B cell (primary cell): Measurements from ENCODE around the gene FOXQ1. TPM values are rescaled to one million over a fixed set of nuclear protein-coding genes. Genes with fewer than 3 reads are reported as not detected.

Experiments
- ATAC-seq: fragments of 200-7000 bp; cut with Tn5 transposase; one replicate; pipeline ENCODE4 v1.10.0; 2021; ENCODE audit warnings: low read depth, mild to moderate bottlenecking, moderate number of reproducible peaks, moderate library complexity
- CTCF ChIA-PET: fragments of 350-600 bp; sonication (Branson Sonifier 250); formaldehyde crosslinking; loops from one replicate; lab custom pipeline; 2021; ENCODE audit warnings: antibody characterized with exemption, inconsistent platforms; lab: Charles Lee
- POLR2A ChIA-PET: fragments of 350-600 bp; sonication (Branson Sonifier 250); formaldehyde crosslinking; loops from one replicate; lab custom pipeline; 2021; ENCODE audit warnings: antibody characterized with exemption; lab: Charles Lee
- DNase-seq: peaks from one replicate; pipeline ENCODE4 v3.0.0; 2013
- H2AFZ ChIP-seq: 2 replicates; pipeline ENCODE4 v1.6.1; 2012; ENCODE audit warnings: mild to moderate bottlenecking, low read depth, low read length; ENCODE audit not compliant: insufficient read depth, poor library complexity, severe bottlenecking
- H3K27ac ChIP-seq, 2 donors: 1 replicate in 1 of 2; 2 replicates in 1 of 2; pipeline ENCODE4 v1.5.1; 2012 to 2013; ENCODE audit warnings: low read length in 2 of 2, mild to moderate bottlenecking in 2 of 2, moderate library complexity in 1 of 2
- H3K27me3 ChIP-seq, 4 experiments: fragments of 200-600 bp in 1 of 4; sonication (generic) in 1 of 4; replicated peaks in 1 of 4; 1 replicate in 2 of 4; 2 replicates in 2 of 4; pipeline versions ENCODE4 v1.6.1 to v1.7.0; 2013 to 2016; ENCODE audit warnings: low read length in 3 of 4, mild to moderate bottlenecking in 2 of 4, mixed read lengths in 1 of 4, moderate library complexity in 1 of 4; ENCODE audit not compliant: insufficient read depth in 4 of 4, control insufficient read depth in 3 of 4; ENCODE audit errors: control extremely low read depth in 1 of 4
- H3K36me3 ChIP-seq, 2 experiments: replicated peaks in 1 of 2; 1 replicate in 1 of 2; 2 replicates in 1 of 2; pipeline versions ENCODE4 v1.6.1 to v1.7.1; 2013; ENCODE audit warnings: low read length in 1 of 2; ENCODE audit not compliant: insufficient read depth in 2 of 2, control insufficient read depth in 1 of 2; ENCODE audit errors: control extremely low read depth in 1 of 2, extremely low read depth in 1 of 2
- H3K4me1 ChIP-seq, 2 donors: fragments of 200-600 bp in 1 of 2; sonication (generic) in 1 of 2; 1 replicate in 1 of 2; 2 replicates in 1 of 2; pipeline versions ENCODE4 v1.5.1 to v1.6.1; 2013 to 2017; ENCODE audit warnings: low read length in 2 of 2; ENCODE audit not compliant: control insufficient read depth in 2 of 2, insufficient read depth in 2 of 2
- H3K4me2 ChIP-seq: replicated peaks from 2 replicates; pipeline ENCODE3; 2012; ENCODE audit warnings: mild to moderate bottlenecking, low read depth, low read length; ENCODE audit not compliant: poor library complexity, severe bottlenecking
- H3K4me3 ChIP-seq, 5 experiments: fragments of 200-600 bp in 1 of 5; sonication (generic) in 1 of 5; 1 replicate in 3 of 5; 2 replicates in 2 of 5; pipeline versions ENCODE4 v1.5.1 to v1.7.0; 2011 to 2016; ENCODE audit warnings: low read length in 4 of 5, mild to moderate bottlenecking in 4 of 5, low read depth in 2 of 5, control low read depth in 1 of 5, moderate library complexity in 1 of 5; ENCODE audit not compliant: insufficient read depth in 1 of 5; ENCODE audit errors: control extremely low read depth in 1 of 5, extremely low read depth in 1 of 5
- H3K79me2 ChIP-seq: fragments of 200-600 bp; sonication (generic); one replicate; pipeline ENCODE4 v1.6.0; 2016; ENCODE audit warnings: low read length; ENCODE audit not compliant: control insufficient read depth, insufficient read depth
- H3K9ac ChIP-seq: fragments of 200-600 bp; sonication (generic); 2 replicates; pipeline ENCODE4 v1.6.1; 2017; ENCODE audit warnings: mild to moderate bottlenecking, low read length, moderate library complexity
- H3K9me3 ChIP-seq, 3 donors: one replicate each; pipeline versions ENCODE4 v1.6.1 to v1.7.1; 2013; ENCODE audit warnings: low read length in 2 of 3; ENCODE audit not compliant: control insufficient read depth in 2 of 3, insufficient read depth in 1 of 3; ENCODE audit errors: control extremely low read depth in 1 of 3
- H4K20me1 ChIP-seq: 2 replicates; pipeline ENCODE4 v1.6.0; 2012; ENCODE audit warnings: mild to moderate bottlenecking, low read length; ENCODE audit not compliant: insufficient read depth, control insufficient read depth, poor library complexity, severe bottlenecking
- H3K27ac Mint-ChIP-seq: one replicate; pipeline ENCODE4 v1.8.0; 2021; ENCODE audit warnings: mixed read lengths
- H3K27me3 Mint-ChIP-seq: one replicate; pipeline ENCODE4 v1.8.0; 2021; ENCODE audit warnings: mixed read lengths
- H3K4me1 Mint-ChIP-seq: one replicate; pipeline ENCODE4 v1.8.0; 2021; ENCODE audit warnings: mixed read lengths
- H3K4me3 Mint-ChIP-seq: one replicate; pipeline ENCODE4 v1.8.0; 2021; ENCODE audit warnings: mixed read lengths
- H3K9me3 Mint-ChIP-seq: one replicate; pipeline ENCODE4 v1.8.0; 2022; ENCODE audit warnings: mixed read lengths; ENCODE audit not compliant: insufficient read depth
- EZH2 ChIP-seq: IDR thresholded peaks from 2 replicates; pipeline ENCODE4 v1.6.1; 2012; ENCODE audit warnings: borderline replicate concordance, low read depth, mild to moderate bottlenecking, moderate library complexity, low read length; ENCODE audit not compliant: insufficient read depth, poor library complexity, severe bottlenecking
- WGBS: methylation state at CpG from one replicate; pipeline ENCODE4 v1.1.5; 2013; ENCODE audit warnings: missing lambda C conversion rate; ENCODE audit not compliant: insufficient coverage; 5-methylcytosine and 5-hydroxymethylcytosine counted together
- intact Hi-C: fragments of 100-400 bp; cut with micrococcal nuclease; formaldehyde crosslinking; loops from one replicate; pipeline ENCODE4 v1.10.0; 2022
- polyA plus RNA-seq: library from polyadenylated mRNA; depleted of rRNA; stranded (reverse); fragments of >200 nt; gene quantifications from 2 replicates; pipeline ENCODE4 v1.2.3, GENCODE V29; 2012
- total RNA-seq, 2 donors: library from RNA; stranded (reverse); fragments of 120-200 nt in 1 of 2; gene quantifications; 1 replicate in 1 of 2; 2 replicates in 1 of 2; pipeline versions ENCODE4 v1.2.3 to v1.2.4, GENCODE V29; 2013 to 2022
- TF ChIP-seq, protein P1 (sequence below): fragments of 200-600 bp; IDR thresholded peaks from one replicate; pipeline ENCODE4 v1.8.0; 2022; ENCODE audit warnings: antibody characterized with exemption, mild to moderate bottlenecking

The FOXQ1 gene
- total and polyA plus RNA-seq, 2 donors (not counting 1 experiment from before 2014, with no cell fraction given): not detected

- Histone ChIP-seq H3K9me3 (peaks cover 0 to 5% (median 0%) of the 10 kb centered on the region in 3 donors), H3K79me2 (no peaks in the 10 kb centered on the region), H2AFZ (peak overlapping the region; percentile 22), H3K36me3 (no peaks in the 10 kb centered on the region), H3K4me1 (peaks cover 25 to 36% of the 10 kb centered on the region in 2 donors), H3K4me2 (peak overlapping the region; percentile 69), H3K4me3 (peak overlapping the region in 3 of 5 experiments; percentile 25 to 44 (median 30)), H3K27me3 (peaks cover 0 to 63% (median 41%) of the 10 kb centered on the region in 4 experiments), H3K27ac (no peak overlapping the region), H4K20me1 (no peaks in the 10 kb centered on the region), H3K9ac (peak overlapping the region; percentile 39)
- POLR2A ChIA-PET: no interaction called here
- TF ChIP-seq, protein P1, sequence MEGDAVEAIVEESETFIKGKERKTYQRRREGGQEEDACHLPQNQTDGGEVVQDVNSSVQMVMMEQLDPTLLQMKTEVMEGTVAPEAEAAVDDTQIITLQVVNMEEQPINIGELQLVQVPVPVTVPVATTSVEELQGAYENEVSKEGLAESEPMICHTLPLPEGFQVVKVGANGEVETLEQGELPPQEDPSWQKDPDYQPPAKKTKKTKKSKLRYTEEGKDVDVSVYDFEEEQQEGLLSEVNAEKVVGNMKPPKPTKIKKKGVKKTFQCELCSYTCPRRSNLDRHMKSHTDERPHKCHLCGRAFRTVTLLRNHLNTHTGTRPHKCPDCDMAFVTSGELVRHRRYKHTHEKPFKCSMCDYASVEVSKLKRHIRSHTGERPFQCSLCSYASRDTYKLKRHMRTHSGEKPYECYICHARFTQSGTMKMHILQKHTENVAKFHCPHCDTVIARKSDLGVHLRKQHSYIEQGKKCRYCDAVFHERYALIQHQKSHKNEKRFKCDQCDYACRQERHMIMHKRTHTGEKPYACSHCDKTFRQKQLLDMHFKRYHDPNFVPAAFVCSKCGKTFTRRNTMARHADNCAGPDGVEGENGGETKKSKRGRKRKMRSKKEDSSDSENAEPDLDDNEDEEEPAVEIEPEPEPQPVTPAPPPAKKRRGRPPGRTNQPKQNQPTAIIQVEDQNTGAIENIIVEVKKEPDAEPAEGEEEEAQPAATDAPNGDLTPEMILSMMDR: no peak
- no peak for TF ChIP-seq EZH2
- Mint-ChIP-seq H3K27ac (no peak overlapping the region), H3K9me3 (no peaks in the 10 kb centered on the region), H3K4me1 (peaks cover 29% of the 10 kb centered on the region), H3K27me3 (peaks cover 70% of the 10 kb centered on the region), H3K4me3 (peak overlapping the region; percentile 53)
- CTCF ChIA-PET: no interaction called here
- no peak for ATAC-seq
- peak; percentile 16 for DNase-seq
- intact Hi-C loops: no loop called here
- WGBS: 6% methylated on average over 25 of the region's 25 CpGs
Measured at GRCh38 chr6:1312203-1312472, 240 bp downstream of the FOXQ1 start.

DNA sequence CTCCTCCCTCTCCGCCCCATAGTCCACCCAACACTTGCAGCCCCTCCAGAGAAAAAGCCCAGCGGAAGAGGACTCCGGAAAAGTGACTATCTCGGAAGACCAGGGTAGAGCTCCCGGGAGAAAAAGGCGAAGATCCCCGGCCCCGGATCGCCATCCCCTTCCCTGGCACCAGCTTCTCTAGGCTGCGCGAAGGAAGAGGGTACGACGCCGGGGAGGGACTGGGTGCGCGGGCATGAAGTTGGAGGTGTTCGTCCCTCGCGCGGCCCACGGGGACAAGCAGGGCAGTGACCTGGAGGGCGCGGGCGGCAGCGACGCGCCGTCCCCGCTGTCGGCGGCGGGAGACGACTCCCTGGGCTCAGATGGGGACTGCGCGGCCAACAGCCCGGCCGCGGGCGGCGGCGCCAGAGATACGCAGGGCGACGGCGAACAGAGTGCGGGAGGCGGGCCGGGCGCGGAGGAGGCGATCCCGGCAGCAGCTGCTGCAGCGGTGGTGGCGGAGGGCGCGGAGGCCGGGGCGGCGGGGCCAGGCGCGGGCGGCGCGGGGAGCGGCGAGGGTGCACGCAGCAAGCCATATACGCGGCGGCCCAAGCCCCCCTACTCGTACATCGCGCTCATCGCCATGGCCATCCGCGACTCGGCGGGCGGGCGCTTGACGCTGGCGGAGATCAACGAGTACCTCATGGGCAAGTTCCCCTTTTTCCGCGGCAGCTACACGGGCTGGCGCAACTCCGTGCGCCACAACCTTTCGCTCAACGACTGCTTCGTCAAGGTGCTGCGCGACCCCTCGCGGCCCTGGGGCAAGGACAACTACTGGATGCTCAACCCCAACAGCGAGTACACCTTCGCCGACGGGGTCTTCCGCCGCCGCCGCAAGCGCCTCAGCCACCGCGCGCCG, 822 bp downstream of the FOXQ1 start:
- TF ChIP-seq, protein P1: no peak
- TF ChIP-seq EZH2: no peak
- DNase-seq: peak; percentile 67
- WGBS: 10% methylated on average over 109 of the region's 109 CpGs
- Histone ChIP-seq H3K9me3 (peaks cover 0 to 9% (median 0%) of the 10 kb centered on the region in 3 donors), H3K79me2 (no peaks in the 10 kb centered on the region), H2AFZ (no peak overlapping the region), H4K20me1 (no peaks in the 10 kb centered on the region), H3K9ac (no peak overlapping the region), H3K4me3 (peak overlapping the region in 2 of 5 experiments; percentile 8 to 30), H3K27ac (no peak overlapping the region), H3K36me3 (no peaks in the 10 kb centered on the region), H3K4me1 (peaks cover 25 to 36% of the 10 kb centered on the region in 2 donors), H3K27me3 (peaks cover 0 to 65% (median 39%) of the 10 kb centered on the region in 4 experiments), H3K4me2 (peak overlapping the region; percentile 69)
- Mint-ChIP-seq H3K4me1 (peaks cover 29% of the 10 kb centered on the region), H3K4me3 (peak overlapping the region; percentile 53), H3K9me3 (no peaks in the 10 kb centered on the region), H3K27me3 (peaks cover 65% of the 10 kb centered on the region), H3K27ac (no peak overlapping the region)
- ATAC-seq: no peak
- intact Hi-C loops: no loop called here
- ChIA-PET CTCF (no interaction called here), POLR2A (no interaction called here)
